ENCODE measurements around the gene METTL24. TPM values are rescaled to one million over a fixed set of nuclear protein-coding genes. Genes with fewer than 3 reads are reported as not detected.

The METTL24 gene
- total and polyA plus RNA-seq, 2 donors (not counting 1 experiment from before 2014, with no cell fraction given), result 0.18 to 2.6 TPM

DNA sequence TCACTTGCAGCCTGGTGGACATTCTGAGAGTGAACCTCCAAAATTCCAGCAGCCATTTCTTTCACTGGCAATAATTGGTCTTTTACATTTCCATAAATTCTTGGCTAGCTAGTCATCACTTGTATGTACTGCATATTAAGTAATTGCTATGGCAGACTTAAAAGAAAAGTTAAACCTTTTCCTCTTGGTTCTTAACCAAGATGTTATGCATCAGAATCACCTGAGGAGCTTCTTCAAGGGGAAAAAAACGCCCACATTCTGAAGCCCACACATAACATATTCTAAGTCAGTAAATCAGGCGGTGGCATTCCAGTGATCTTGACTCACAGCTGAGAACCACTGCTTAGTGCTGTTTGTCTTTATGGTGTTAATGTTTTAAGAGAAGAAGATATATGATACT is 140.9 kb downstream of the METTL24 start:
- peak; percentile 9 to 61 for DNase-seq (ENCODE audit: low read depth in 2 of 2)
- TF ChIP-seq, protein P1, sequence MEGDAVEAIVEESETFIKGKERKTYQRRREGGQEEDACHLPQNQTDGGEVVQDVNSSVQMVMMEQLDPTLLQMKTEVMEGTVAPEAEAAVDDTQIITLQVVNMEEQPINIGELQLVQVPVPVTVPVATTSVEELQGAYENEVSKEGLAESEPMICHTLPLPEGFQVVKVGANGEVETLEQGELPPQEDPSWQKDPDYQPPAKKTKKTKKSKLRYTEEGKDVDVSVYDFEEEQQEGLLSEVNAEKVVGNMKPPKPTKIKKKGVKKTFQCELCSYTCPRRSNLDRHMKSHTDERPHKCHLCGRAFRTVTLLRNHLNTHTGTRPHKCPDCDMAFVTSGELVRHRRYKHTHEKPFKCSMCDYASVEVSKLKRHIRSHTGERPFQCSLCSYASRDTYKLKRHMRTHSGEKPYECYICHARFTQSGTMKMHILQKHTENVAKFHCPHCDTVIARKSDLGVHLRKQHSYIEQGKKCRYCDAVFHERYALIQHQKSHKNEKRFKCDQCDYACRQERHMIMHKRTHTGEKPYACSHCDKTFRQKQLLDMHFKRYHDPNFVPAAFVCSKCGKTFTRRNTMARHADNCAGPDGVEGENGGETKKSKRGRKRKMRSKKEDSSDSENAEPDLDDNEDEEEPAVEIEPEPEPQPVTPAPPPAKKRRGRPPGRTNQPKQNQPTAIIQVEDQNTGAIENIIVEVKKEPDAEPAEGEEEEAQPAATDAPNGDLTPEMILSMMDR (conservative IDR thresholded peaks at IDR 0.05 in 1 of 2, IDR thresholded peaks at IDR 0.05 in 1 of 2; ENCODE audit: low read depth in 1 of 2, low read length in 2 of 2), result no peak
- no peak for TF ChIP-seq EZH2 (IDR thresholded peaks at IDR 0.05; ENCODE audit: low read length, missing control alignments)
- Histone ChIP-seq H3K9ac (ENCODE audit: insufficient read depth, low read length) (no peak overlapping the region), H2AFZ (ENCODE audit: low read length) (no peak overlapping the region), H4K20me1 (ENCODE audit: control insufficient read depth, extremely low read depth, insufficient read depth, low read length) (no peaks in the 10 kb centered on the region), H3K27me3 (ENCODE audit: control insufficient read depth, insufficient read depth, low read length) (no peaks in the 10 kb centered on the region), H3K36me3 (ENCODE audit: control insufficient read depth, insufficient read depth, low read length) (peaks cover 2% of the 10 kb centered on the region), H3K4me2 (ENCODE audit: extremely low read depth, insufficient read depth, low read length) (no peak overlapping the region), H3K79me2 (ENCODE audit: control insufficient read depth, insufficient read depth, low read length) (no peaks in the 10 kb centered on the region), H3K9me3 (ENCODE audit: control insufficient read depth, insufficient read depth, low read depth, low read length) (no peaks in the 10 kb centered on the region), H3K4me3 (replicated peaks in 1 of 4; ENCODE audit: control extremely low read depth in 1 of 4, insufficient read depth in 1 of 4, low read depth in 3 of 4, low read length in 4 of 4) (no peak overlapping the region), H3K27ac (ENCODE audit: insufficient read depth, low read length) (no peak overlapping the region), H3K4me1 (ENCODE audit: control insufficient read depth, extremely low read depth, insufficient read depth, low read length) (peaks cover 2% of the 10 kb centered on the region)

DNA sequence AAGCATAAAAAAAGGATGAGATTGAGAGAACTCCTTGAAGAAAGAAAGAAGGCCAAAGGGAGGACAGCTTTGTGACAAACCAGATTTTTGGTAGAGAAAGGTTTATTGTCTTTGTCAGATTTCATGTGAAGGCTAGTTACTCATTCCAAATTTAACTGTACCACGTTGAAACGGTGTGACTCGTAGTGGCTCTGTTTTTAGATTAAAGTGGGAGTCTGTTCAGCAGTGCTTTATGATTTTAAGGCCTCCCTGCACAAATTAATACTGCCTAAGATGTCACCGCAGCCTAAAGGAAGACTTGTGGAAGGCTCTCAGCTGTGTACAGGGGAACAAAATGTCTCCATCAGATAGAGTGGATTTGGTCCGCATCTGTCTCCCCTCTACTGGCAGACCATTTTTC is 142.0 kb downstream of the METTL24 start:
- no peaks in the 10 kb centered on the region for H3K79me2 ChIP-seq (ENCODE audit: control insufficient read depth, insufficient read depth, low read length)
- H3K27ac ChIP-seq (ENCODE audit: insufficient read depth, low read length), result no peak overlapping the region
- no peak overlapping the region for H2AFZ ChIP-seq (ENCODE audit: low read length)
- peaks cover 2% of the 10 kb centered on the region for H3K4me1 ChIP-seq (ENCODE audit: control insufficient read depth, extremely low read depth, insufficient read depth, low read length)
- no peak overlapping the region for H3K4me3 ChIP-seq (replicated peaks in 1 of 4; ENCODE audit: control extremely low read depth in 1 of 4, insufficient read depth in 1 of 4, low read depth in 3 of 4, low read length in 4 of 4)
- no peak overlapping the region for H3K9ac ChIP-seq (ENCODE audit: insufficient read depth, low read length)
- no peak for DNase-seq (ENCODE audit: low read depth in 2 of 2)
- no peak overlapping the region for H3K4me2 ChIP-seq (ENCODE audit: extremely low read depth, insufficient read depth, low read length)
- no peak for TF ChIP-seq EZH2 (IDR thresholded peaks at IDR 0.05; ENCODE audit: low read length, missing control alignments)
- TF ChIP-seq, protein P1 (conservative IDR thresholded peaks at IDR 0.05 in 1 of 2, IDR thresholded peaks at IDR 0.05 in 1 of 2; ENCODE audit: low read depth in 1 of 2, low read length in 2 of 2), result no peak
- H4K20me1 ChIP-seq (ENCODE audit: control insufficient read depth, extremely low read depth, insufficient read depth, low read length), result no peaks in the 10 kb centered on the region
- H3K9me3 ChIP-seq (ENCODE audit: control insufficient read depth, insufficient read depth, low read depth, low read length), result no peaks in the 10 kb centered on the region
- H3K27me3 ChIP-seq (ENCODE audit: control insufficient read depth, insufficient read depth, low read length), result no peaks in the 10 kb centered on the region
- H3K36me3 ChIP-seq (ENCODE audit: control insufficient read depth, insufficient read depth, low read length), result peaks cover 2% of the 10 kb centered on the region

DNA sequence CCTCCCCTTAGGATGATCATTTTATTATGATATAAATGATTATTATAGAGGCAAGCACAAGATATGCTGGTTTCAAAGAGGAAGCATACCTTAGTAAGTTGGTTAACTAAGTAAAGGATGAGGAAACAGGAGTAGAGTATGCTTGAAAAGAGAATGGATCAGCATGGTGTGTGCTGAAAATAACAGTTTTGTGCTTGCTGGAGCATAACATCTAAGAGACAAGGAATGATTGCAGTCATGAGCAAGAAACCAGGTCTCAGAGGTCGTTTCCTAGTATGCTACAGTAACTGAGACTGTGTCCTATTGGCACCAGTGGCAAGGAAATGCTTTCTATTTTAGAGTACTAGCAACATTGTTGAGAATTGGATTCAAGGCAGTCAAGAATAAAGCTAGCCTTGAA is 143.8 kb downstream of the METTL24 start:
- Histone ChIP-seq H2AFZ (ENCODE audit: low read length) (no peak overlapping the region), H3K27ac (ENCODE audit: insufficient read depth, low read length) (no peak overlapping the region), H3K27me3 (ENCODE audit: control insufficient read depth, insufficient read depth, low read length) (no peaks in the 10 kb centered on the region), H4K20me1 (ENCODE audit: control insufficient read depth, extremely low read depth, insufficient read depth, low read length) (no peaks in the 10 kb centered on the region), H3K4me3 (replicated peaks in 1 of 4; ENCODE audit: control extremely low read depth in 1 of 4, insufficient read depth in 1 of 4, low read depth in 3 of 4, low read length in 4 of 4) (no peak overlapping the region), H3K79me2 (ENCODE audit: control insufficient read depth, insufficient read depth, low read length) (no peaks in the 10 kb centered on the region), H3K4me2 (ENCODE audit: extremely low read depth, insufficient read depth, low read length) (no peak overlapping the region), H3K4me1 (ENCODE audit: control insufficient read depth, extremely low read depth, insufficient read depth, low read length) (peaks cover 2% of the 10 kb centered on the region), H3K9me3 (ENCODE audit: control insufficient read depth, insufficient read depth, low read depth, low read length) (no peaks in the 10 kb centered on the region), H3K36me3 (ENCODE audit: control insufficient read depth, insufficient read depth, low read length) (peaks cover 4% of the 10 kb centered on the region), H3K9ac (ENCODE audit: insufficient read depth, low read length) (no peak overlapping the region)
- TF ChIP-seq, protein P1 (conservative IDR thresholded peaks at IDR 0.05 in 1 of 2, IDR thresholded peaks at IDR 0.05 in 1 of 2; ENCODE audit: low read depth in 1 of 2, low read length in 2 of 2), result no peak
- no peak for TF ChIP-seq EZH2 (IDR thresholded peaks at IDR 0.05; ENCODE audit: low read length, missing control alignments)
- DNase-seq (ENCODE audit: low read depth in 2 of 2), result no peak

Data from fibroblast of lung (primary cell).